Fibroblast of peridontal ligament (primary cell): ENCODE results near the gene HBP1.
"Not testable (repeated sequence)": the region's sequence is repeated elsewhere in the genome, so short reads cannot be mapped to it uniquely, and the experiment has no call there.

Source experiments
- DNase-seq: peaks from one replicate; pipeline ENCODE4 v3.0.0-alpha.2; 2010; ENCODE audit errors: extremely low read depth

Gene HBP1

GRCh38 chr7:107168233-107169119 is at the start of gene HBP1:
Gene HBP1 (plus strand): TSS chr7:107169003. CDS start chr7:107179894, 10,891 bp downstream.
- DNase-seq: peak; percentile 100

GRCh38 chr7:107119376-107120105 is 49.3 kb upstream of the HBP1 start:
- no peak for DNase-seq

GRCh38 chr7:107122486-107122911 is 46.3 kb upstream of the HBP1 start:
- DNase-seq: peak; percentile 80

- no peak for DNase-seq
These were observed 45.4 kb upstream of the HBP1 start for GRCh38 chr7:107123392-107123791.

- no peak for DNase-seq
These were observed 43.3 kb upstream of the HBP1 start for GRCh38 chr7:107125475-107125874.

- no peak for DNase-seq
These were observed 40.6 kb upstream of the HBP1 start for GRCh38 chr7:107128217-107128616.

- DNase-seq: no peak
These were observed 40.1 kb upstream of the HBP1 start for GRCh38 chr7:107128748-107129147.

GRCh38 chr7:107130487-107131220 is 38.1 kb upstream of the HBP1 start:
- no peak for DNase-seq

- no peak for DNase-seq
These were observed 35.4 kb upstream of the HBP1 start for GRCh38 chr7:107133396-107133795.

- DNase-seq: peak; percentile 47
These were observed 29.9 kb upstream of the HBP1 start for GRCh38 chr7:107138696-107139420.

GRCh38 chr7:107143875-107144274 is 24.9 kb upstream of the HBP1 start:
- not testable (repeated sequence) for DNase-seq

GRCh38 chr7:107145067-107145838 is 23.6 kb upstream of the HBP1 start:
- DNase-seq: peak; percentile 2

GRCh38 chr7:107147464-107148393 is 21.1 kb upstream of the HBP1 start:
- peak; percentile 60 for DNase-seq

- no peak for DNase-seq
These were observed 20.1 kb upstream of the HBP1 start for GRCh38 chr7:107148721-107149120.

- no peak for DNase-seq
These were observed 18.9 kb upstream of the HBP1 start for GRCh38 chr7:107149863-107150262.

- DNase-seq: peak; percentile 91
These were observed 18.3 kb upstream of the HBP1 start for GRCh38 chr7:107150375-107151073.

GRCh38 chr7:107151538-107151937 is 17.3 kb upstream of the HBP1 start:
- DNase-seq: no peak

- DNase-seq: peak; percentile 36
These were observed 16.8 kb upstream of the HBP1 start for GRCh38 chr7:107152011-107152410.

GRCh38 chr7:107154826-107155225 is 14.0 kb upstream of the HBP1 start:
- no peak for DNase-seq
